ENCODE results near the gene JARID2.

Gene JARID2

GRCh38 chr6:15441981-15442380 is 196.1 kb downstream of the JARID2 start:
- DNase-seq (ENCODE audit: low read depth) = no peak

DNA sequence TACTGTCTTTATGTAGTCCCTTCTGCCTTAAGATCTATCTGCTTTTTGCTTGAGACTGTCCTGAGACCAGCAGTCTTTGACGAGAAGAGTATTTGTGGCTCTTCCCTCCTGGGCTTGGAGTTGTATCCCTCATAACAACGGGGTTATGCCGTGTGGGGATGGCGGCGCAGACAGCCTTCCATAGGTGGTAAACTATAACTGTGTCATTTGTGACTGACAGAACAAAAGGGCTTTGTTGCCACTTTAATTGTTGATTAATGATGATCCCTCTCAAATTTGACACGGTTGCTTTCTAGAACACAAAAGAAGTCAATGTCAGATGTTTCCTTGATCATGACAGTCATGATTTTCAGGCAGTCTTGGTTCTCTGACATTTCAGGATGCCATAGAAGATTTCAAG is 196.6 kb downstream of the JARID2 start:
- no peak for DNase-seq (ENCODE audit: low read depth)

GRCh38 chr6:15443119-15443830 is 197.4 kb downstream of the JARID2 start:
- peak; percentile 54 for DNase-seq (ENCODE audit: low read depth)

DNA sequence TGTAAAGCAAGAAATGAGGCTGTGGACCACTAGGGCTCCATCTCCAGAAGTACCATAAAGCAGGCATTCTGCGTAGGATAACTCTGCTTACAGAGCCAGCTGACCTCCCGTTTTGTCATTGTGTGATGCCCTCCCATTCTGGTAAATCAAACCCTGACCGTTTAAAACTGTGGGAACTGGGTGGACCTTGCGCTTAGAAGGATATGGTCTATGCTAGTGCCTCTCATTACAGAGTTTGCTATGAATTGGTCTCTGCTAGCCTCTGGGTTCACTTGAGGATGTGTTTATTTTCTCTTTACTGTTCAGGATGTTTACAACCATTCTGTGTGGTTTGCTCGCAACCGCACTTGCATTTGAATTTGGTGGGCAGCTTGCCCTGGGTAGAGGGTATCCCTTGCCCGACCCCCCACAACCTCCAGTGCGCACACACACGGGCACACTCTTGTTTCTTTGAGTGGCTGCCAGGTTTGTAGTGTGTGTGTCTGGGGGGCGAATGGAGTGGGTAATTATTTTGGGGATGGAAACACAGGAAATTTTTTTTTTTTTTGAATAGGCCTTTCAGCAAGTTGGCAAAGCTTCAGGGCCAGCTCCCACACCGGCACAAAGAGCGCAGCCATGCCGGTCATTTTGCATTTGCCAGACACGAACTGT is 198.3 kb downstream of the JARID2 start:
- no peak for DNase-seq (ENCODE audit: low read depth)

DNA sequence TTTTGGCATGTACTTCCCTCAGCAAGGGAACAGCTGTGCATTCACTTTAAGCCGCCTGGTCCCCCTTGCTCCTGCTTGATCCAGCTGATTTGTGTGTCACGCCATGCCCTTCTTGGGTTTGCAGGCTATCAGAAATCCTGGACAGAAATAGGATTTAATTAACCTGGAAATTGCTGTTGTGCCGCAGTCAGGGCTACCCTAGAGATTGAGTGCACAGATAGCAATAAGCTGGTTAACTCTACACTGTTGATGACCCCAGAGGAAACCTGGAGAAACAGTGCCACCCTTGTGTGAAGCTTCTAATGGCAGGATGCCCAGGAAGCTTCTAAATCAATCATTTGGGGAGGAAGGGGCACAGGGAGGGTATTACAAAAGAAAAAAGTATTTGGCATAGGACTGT is 199.0 kb downstream of the JARID2 start:
- DNase-seq (ENCODE audit: low read depth) = no peak

DNA sequence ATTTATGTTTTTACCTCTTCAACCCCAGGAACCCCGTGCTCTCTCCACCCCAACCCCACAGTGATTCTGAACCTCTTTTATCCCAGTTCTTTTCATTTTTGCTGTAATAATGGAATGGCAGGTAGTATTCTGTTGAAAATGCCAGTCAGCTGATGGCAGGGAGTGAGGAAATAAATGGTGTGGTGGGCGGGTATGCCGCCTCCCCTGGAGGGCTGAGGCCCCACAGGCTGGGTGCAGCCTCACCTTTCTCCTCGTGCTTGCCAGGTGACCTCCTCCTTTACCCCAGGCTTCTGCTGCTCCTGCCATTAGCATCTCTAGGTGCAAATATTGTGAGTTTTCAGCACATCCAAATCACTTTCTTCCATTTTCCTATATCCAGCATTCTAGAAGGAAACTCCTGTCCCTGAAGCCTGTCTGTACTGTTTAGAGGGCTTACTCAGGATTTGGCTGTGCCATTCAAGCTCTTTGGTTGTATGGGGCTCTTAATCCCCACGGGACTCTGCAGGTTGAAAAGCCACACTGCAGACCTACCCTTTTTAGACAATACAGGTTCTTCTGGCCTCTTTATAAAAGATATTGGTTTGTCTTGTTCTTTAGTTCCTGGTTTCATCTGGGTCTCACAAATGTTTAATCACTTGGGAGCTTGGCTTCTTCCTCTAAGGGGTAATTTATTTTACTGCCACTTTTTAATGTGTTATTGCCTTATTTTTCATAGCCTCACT is 201.8 kb downstream of the JARID2 start:
- no peak for DNase-seq (ENCODE audit: low read depth)

- no peak for DNase-seq (ENCODE audit: low read depth)
Observed at GRCh38 chr6:15449011-15449410, 203.1 kb downstream of the JARID2 start.

DNA sequence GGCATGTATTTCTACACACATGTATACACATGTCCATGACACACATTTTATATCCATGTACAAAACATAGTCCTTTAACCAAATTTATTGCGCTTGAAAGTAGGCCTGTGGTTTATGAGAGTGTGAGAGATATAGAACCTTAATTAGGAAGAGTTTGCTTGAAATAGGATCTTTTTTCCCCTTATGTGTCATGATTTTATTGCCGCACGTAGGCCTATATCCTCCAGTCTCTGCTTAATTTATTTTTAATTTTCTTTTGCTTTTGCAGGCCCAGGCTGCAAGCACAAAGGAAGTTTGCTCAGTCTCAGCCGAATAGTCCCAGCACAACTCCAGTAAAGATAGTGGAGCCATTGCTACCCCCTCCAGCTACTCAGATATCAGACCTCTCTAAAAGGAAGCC is 205.9 kb downstream of the JARID2 start:
- no peak for DNase-seq (ENCODE audit: low read depth)

- no peak for DNase-seq (ENCODE audit: low read depth)
Observed at GRCh38 chr6:15452182-15452941, 206.5 kb downstream of the JARID2 start.

- DNase-seq (ENCODE audit: low read depth) = no peak
Observed at GRCh38 chr6:15453186-15453585, 207.3 kb downstream of the JARID2 start.

GRCh38 chr6:15453622-15454021 is 207.8 kb downstream of the JARID2 start:
- no peak for DNase-seq (ENCODE audit: low read depth)

DNA sequence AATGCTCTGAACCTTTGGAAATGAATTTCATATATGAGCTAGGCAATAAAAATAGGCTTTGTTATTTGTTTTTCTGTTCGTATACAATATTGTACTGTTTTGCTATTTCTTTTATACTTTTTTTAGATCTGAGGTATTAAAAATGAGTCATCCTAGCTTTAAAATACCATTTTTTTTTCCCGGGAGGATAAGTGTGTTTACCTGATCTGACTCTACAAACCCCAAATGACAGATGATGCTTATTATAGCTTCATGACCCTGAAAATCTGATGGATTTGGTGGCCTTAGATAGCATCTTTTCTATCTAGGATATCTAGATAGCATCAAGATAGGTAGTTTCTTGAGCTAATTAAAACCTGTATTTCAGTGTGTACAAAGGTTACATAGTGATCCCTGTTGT is 210.6 kb downstream of the JARID2 start:
- DNase-seq (ENCODE audit: low read depth) = no peak

GRCh38 chr6:15457121-15457650 is 211.3 kb downstream of the JARID2 start:
- no peak for DNase-seq (ENCODE audit: low read depth)

GRCh38 chr6:15458021-15458459 is 212.2 kb downstream of the JARID2 start:
- no peak for DNase-seq (ENCODE audit: low read depth)

DNA sequence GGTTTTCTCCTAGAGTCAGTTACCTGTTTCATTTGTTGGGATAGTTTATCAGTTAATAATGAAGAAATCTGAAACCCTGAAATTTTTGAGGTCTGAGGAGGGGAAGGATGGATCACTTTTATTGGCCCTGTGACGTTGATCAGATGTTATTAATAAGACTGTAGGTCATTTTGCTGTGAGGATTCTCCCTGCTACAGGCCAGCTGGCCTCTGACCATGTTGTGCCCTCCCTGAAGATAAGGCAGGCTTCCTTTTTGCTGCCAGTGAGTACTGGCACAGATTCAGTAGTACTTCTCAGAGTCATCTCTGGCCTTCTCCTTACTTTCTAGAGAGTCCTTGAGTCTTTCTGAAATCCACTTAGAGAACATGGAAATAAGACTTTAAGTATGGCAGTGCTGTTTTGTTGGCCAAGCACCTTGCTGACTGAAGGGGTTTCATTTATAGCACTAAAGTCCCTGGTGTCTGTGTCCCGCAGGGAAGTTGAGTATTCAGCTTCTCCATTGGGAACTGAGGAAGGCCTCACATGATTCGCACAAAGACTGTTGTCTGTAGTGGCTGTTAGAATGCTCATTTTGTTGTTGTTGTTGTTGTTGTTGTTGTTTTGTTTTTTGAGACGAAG is 214.3 kb downstream of the JARID2 start:
- no peak for DNase-seq (ENCODE audit: low read depth)

DNA sequence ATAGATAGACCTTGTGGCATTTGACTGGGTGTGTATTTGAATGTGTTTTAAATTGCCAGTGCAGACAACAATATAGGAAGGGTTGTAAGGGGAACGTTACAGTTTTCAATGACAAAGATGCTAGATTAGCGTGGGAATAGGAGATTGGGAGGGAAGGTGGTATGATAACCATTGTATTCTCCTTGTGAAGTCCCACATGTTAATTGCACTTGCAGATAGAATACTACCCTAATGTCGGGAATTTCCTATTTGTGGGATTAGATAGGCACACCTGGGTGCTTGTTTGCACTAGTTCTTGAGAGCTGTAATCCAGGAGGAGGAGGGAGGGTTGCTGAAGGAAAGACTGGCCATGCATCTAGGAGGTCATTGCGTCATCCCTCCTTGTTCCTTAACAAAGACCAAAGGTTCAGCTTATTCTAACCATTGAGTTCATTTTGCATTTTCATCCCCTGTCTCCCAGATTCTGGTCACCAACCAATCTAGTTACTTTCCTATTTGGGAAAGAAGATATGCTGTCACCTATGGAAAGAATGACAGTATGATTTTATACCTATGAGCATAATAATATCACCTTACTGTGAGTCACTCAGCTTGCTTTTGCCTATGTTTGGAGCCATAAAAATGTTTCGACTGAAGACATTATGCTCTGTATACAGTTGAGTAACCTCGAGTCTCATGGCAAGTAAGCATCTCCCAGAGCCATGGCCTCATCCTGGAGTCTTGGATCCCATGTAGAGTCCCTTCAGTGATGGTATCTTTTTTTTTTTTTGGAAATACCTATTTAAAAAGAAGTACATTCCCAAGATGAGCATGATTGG is 215.5 kb downstream of the JARID2 start:
- DNase-seq (ENCODE audit: low read depth) = no peak

- no peak for DNase-seq (ENCODE audit: low read depth)
Observed at GRCh38 chr6:15462256-15462655, 216.4 kb downstream of the JARID2 start.

DNA sequence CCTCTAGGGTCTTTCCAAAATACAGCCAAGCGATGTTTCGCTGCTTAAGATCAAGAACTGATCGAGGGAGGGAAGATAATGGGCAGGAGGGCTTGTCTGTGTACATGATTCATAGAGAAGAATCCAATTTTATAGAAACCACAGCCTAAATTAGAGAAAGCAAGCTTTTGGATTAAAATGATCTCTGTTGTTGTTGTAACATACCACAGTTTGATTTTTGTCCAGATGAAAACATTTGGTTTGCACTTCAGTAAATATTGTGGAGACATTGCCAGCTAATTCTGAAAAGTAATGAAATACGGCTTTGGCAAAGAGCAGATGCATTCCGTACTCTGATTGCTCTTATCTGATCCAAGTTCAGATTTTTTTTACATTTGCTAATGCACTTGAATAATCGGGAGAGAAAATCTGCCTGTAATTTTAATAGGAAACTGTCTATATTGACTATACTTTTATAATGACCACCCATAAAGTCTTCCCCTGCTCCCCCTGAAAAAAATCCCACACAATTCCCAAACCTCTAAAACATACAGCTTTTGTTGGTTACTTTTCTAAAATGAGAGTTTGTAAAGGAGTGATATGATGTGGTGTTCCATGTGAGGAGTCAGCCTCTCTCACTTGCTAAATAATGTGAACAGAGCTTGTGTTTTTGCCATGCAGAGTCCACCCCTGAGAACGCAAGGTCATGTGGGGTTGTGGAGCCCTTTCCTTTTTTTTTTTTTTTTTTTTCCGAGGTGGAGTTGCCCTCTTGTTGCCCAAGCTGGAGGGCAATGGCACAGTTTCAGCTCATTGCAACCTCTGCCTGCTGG is 217.1 kb downstream of the JARID2 start:
- DNase-seq (ENCODE audit: low read depth) = peak; percentile 52

DNA sequence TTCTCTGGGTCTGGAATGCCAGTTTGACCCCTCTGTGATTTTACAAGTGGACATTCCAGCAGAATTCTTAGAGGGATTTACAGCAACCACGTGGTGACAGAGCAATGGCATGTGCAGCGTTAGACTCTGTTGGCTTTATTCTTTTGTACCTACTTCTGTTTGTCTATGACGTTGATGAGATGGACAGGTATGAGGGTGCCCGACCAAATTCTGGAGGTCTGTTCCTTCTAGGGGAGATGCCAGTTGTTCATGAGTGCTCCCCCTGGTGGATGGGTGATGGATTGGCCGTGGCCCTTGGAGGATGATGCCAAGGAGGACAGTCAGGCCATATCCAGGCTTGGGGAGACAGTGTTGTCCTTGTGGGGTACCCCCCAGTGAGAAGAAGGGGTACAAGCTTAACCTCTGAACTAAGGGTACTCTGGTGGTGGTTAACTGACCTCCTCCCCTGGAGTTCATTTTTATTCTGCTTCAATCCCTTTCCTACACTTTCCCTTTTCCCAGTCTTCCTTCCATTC is 218.4 kb downstream of the JARID2 start:
- no peak for DNase-seq (ENCODE audit: low read depth)

DNA sequence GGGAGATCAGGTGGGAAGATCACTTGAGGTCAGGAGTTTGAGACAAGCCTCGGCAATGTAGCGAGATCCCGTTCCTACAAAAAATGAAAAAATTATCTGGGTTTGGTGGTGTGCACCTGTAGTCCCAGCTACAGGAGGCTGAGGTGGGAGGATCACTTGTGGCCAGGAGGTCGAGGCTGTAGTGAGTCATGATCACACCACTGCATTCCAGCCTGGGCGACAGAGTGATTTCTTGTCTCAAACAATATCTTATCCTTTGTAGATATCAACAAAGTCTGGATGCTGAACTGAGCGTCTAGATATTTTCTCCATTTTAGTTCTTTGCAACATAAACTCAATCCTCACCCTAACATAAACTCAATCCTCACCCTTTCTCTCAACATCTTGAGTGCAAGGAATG is 219.3 kb downstream of the JARID2 start:
- DNase-seq (ENCODE audit: low read depth) = no peak
